ENCODE measurements around the gene PRKCA.

DNA sequence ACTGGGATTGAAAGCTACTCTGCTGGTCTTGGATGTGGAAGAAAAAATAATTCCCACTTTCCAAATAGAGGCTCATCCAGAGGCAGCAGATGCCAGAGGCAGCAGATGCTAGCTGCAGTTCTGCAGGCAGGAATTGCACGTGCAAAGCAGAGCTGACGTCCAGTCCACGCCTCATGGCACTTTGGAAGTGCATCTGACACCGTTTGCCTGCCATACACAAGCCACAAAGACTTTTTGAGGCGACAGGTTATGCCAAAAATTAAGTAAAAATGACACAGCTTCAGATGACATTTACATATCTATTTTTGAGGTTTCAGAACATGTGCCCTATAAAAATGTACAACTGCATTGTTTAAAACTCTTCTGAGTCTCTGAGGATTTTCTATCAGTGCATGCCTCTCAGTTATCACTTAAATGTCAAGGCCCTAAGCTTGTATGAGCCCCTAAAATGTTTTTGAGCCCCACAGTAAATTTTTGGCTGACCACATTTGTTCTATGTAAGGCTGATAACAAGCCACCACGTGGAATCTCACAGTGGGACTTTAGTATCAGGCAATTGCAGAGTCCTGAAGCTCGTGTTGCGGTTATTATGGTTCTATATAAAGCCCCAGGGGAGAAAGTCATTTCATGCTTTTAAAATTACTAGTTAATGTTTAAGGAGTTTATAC, 239.2 kb downstream of the PRKCA start:
- TF ChIP-seq, protein P1, sequence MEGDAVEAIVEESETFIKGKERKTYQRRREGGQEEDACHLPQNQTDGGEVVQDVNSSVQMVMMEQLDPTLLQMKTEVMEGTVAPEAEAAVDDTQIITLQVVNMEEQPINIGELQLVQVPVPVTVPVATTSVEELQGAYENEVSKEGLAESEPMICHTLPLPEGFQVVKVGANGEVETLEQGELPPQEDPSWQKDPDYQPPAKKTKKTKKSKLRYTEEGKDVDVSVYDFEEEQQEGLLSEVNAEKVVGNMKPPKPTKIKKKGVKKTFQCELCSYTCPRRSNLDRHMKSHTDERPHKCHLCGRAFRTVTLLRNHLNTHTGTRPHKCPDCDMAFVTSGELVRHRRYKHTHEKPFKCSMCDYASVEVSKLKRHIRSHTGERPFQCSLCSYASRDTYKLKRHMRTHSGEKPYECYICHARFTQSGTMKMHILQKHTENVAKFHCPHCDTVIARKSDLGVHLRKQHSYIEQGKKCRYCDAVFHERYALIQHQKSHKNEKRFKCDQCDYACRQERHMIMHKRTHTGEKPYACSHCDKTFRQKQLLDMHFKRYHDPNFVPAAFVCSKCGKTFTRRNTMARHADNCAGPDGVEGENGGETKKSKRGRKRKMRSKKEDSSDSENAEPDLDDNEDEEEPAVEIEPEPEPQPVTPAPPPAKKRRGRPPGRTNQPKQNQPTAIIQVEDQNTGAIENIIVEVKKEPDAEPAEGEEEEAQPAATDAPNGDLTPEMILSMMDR (IDR thresholded peaks at IDR 0.05; ENCODE audit: low read depth, low read length) = no peak
- no peak for TF ChIP-seq EZH2phosphoT487 (IDR thresholded peaks at IDR 0.05; ENCODE audit: low read depth)
